Measurements from ENCODE around the gene OLA1. TPM values are rescaled to one million over a fixed set of nuclear protein-coding genes. Genes with fewer than 3 reads are reported as not detected.

OLA1 gene
- total and polyA plus RNA-seq, 9 of the 15 experiments (the other 6 are each of a cell fraction or from before 2014, with no cell fraction given), result 208 to 353 (median 225) TPM

DNA sequence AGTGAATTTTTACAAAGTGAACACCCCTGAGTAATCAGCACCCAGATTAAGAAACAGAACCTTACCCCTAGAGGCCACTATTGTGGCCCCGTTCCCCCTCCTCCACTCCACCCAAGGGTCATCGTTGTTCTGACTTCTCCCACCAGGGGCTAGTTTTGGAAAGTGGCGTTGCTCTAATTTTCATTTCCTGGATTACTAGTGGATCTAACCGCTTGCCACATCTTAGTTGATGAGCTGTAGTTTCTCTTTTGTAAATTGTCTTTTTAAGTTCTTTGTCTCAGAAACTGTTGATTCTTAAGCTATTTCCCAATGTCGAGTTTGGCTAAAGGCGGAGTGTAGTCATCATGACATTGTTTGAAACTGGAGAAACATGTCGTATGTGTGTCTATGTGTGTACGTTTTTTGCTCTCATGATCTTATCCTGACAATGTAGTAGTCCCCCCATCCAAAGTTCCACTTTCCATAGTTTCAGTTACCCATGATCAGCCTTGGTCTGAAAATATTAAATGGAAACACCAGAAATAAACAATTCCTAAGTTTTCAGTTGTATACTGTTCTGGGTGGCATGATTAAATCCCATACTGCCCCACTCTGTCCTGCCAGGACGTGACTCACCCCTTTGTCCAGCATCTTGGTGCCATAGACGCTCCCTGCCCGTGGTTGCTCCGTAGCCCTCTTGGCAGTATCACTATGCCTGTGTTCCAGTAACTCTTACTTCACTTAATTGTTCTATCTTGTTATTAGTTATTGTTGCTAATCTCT lies 212.2 kb downstream of the OLA1 start (continued):
- TF ChIP-seq STAG1 (CRISPR knock-in tag; IDR thresholded peaks at IDR 0.05; ENCODE audit: borderline replicate concordance) (no peak), ETV1 (tag; conservative IDR thresholded peaks at IDR 0.05; ENCODE audit: low read depth) (no peak), ZNF707 (CRISPR knock-in tag; conservative IDR thresholded peaks at IDR 0.05) (no peak), SRSF1 (IDR thresholded peaks at IDR 0.05; ENCODE audit: low read depth, low read length) (no peak), CHD1 (IDR thresholded peaks at IDR 0.05; ENCODE audit: low read length) (no peak)

DNA sequence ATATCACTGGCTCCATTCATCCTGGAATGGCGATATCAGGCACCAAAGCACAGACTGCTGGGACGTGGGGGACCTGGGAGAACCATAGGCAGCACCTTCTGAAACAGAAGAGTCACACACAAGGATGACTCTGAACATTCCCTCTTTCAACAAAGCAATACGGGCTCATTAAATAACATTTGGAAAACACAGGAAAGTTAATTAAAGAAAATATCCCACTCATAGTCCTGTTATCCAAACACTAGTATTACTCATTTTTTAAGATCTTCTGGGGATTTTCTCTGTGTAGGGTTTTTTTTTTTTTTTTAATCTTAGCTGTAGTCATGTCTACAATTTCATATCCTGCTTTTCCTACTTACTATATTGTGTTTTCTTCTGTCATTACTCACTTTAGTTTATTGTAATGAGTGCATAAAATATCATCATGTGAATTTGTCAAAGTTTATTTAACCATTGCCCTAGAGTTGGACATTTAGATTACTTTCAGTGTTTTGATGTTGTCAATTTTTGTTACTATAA lies 213.2 kb downstream of the OLA1 start:
- CTCF ChIA-PET (ENCODE audit: low intra/inter-chr PET ratio), result interaction anchor here (0.6 to 0.7 kb wide), 2 partner anchors 13 to 301 kb away, joined by 3 to 4 read pairs; no protein-coding TSS in a partner anchor
- no peak for ATAC-seq
- Histone ChIP-seq H3K4me3 (no peak overlapping the region), H3K27me3 (ENCODE audit: control insufficient read depth in 2 of 2, insufficient read depth in 2 of 2, low read length in 2 of 2) (peaks cover 0 to 11% of the 10 kb centered on the region in 2 experiments; a peak in 2 of 5 replicates), H3K4me1 (replicated peaks in 1 of 2; ENCODE audit: control insufficient read depth in 2 of 2, insufficient read depth in 2 of 2, low read length in 2 of 2) (peaks cover 3 to 15% of the 10 kb centered on the region in 2 experiments; a peak in 4 of 5 replicates), H3K36me3 (ENCODE audit: control insufficient read depth, insufficient read depth, low read length) (no peaks in the 10 kb centered on the region), H3K27ac (ENCODE audit: extremely low read depth, low read depth, low read length) (no peak overlapping the region), H3K9ac (ENCODE audit: insufficient read depth in 1 of 2, low read depth in 2 of 2, low read length in 2 of 2) (no peak overlapping the region), H3K9me1 (ENCODE audit: control insufficient read depth, insufficient read depth, low read length) (no peaks in the 10 kb centered on the region), H3K79me2 (ENCODE audit: control insufficient read depth, insufficient read depth, low read length) (no peaks in the 10 kb centered on the region), H3K9me3 (replicated peaks; ENCODE audit: control insufficient read depth, insufficient read depth, low read depth, low read length) (0 out of 2 replicates have a peak, but pooled peaks cover 3% of the 10 kb centered on the region), H2AFZ (ENCODE audit: low read depth, low read length) (no peak overlapping the region), H3K4me2 (ENCODE audit: insufficient read depth, low read length) (no peak overlapping the region), H4K20me1 (replicated peaks; ENCODE audit: control insufficient read depth, insufficient read depth, low read length) (peaks cover 5% of the 10 kb centered on the region; the same call in 1 of the 2 replicates)
- DNase-seq (ENCODE audit: extremely low read depth in 1 of 4, low spot score in 3 of 4), result no peak
- 17% methylated on average over 3 of the region's 3 CpGs for WGBS (ENCODE audit: insufficient coverage, low coverage, missing lambda C conversion rate)
- in situ Hi-C loops (cut with MboI) (no loop called here), intact Hi-C loops (cut with micrococcal nuclease) (loop anchor here (5.0 kb wide), 2 partner anchors 73 to 153 kb away; no protein-coding TSS in a partner anchor)
- POLR2A ChIA-PET, result interaction anchor here (2.6 kb wide), 1 partner anchor 10 kb away, joined by 11 read pairs; no protein-coding TSS in a partner anchor
- BruUV-seq (replicated peaks), result no TSS peak
- no peak for FAIRE-seq
- TF ChIP-seq GATA2 (CRISPR knock-in tag; IDR thresholded peaks at IDR 0.05), result no peak
- TF ChIP-seq SRF (CRISPR knock-in tag; IDR thresholded peaks at IDR 0.05), result no peak
- TF ChIP-seq, protein P1, sequence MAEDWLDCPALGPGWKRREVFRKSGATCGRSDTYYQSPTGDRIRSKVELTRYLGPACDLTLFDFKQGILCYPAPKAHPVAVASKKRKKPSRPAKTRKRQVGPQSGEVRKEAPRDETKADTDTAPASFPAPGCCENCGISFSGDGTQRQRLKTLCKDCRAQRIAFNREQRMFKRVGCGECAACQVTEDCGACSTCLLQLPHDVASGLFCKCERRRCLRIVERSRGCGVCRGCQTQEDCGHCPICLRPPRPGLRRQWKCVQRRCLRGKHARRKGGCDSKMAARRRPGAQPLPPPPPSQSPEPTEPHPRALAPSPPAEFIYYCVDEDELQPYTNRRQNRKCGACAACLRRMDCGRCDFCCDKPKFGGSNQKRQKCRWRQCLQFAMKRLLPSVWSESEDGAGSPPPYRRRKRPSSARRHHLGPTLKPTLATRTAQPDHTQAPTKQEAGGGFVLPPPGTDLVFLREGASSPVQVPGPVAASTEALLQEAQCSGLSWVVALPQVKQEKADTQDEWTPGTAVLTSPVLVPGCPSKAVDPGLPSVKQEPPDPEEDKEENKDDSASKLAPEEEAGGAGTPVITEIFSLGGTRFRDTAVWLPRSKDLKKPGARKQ (CRISPR knock-in tag; IDR thresholded peaks at IDR 0.05), result no peak
- TF ChIP-seq, protein P2, sequence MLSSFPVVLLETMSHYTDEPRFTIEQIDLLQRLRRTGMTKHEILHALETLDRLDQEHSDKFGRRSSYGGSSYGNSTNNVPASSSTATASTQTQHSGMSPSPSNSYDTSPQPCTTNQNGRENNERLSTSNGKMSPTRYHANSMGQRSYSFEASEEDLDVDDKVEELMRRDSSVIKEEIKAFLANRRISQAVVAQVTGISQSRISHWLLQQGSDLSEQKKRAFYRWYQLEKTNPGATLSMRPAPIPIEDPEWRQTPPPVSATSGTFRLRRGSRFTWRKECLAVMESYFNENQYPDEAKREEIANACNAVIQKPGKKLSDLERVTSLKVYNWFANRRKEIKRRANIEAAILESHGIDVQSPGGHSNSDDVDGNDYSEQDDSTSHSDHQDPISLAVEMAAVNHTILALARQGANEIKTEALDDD (IDR thresholded peaks at IDR 0.05), result no peak
- TF ChIP-seq, protein P3, sequence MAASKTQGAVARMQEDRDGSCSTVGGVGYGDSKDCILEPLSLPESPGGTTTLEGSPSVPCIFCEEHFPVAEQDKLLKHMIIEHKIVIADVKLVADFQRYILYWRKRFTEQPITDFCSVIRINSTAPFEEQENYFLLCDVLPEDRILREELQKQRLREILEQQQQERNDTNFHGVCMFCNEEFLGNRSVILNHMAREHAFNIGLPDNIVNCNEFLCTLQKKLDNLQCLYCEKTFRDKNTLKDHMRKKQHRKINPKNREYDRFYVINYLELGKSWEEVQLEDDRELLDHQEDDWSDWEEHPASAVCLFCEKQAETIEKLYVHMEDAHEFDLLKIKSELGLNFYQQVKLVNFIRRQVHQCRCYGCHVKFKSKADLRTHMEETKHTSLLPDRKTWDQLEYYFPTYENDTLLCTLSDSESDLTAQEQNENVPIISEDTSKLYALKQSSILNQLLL (CRISPR knock-in tag; IDR thresholded peaks at IDR 0.05; ENCODE audit: borderline replicate concordance), result no peak
- no peak for TF ChIP-seq ZNF445 (CRISPR knock-in tag; IDR thresholded peaks at IDR 0.05; ENCODE audit: low read depth)
- no peak for TF ChIP-seq ZNF311 (CRISPR knock-in tag; IDR thresholded peaks at IDR 0.05)
- TF ChIP-seq, protein P4, sequence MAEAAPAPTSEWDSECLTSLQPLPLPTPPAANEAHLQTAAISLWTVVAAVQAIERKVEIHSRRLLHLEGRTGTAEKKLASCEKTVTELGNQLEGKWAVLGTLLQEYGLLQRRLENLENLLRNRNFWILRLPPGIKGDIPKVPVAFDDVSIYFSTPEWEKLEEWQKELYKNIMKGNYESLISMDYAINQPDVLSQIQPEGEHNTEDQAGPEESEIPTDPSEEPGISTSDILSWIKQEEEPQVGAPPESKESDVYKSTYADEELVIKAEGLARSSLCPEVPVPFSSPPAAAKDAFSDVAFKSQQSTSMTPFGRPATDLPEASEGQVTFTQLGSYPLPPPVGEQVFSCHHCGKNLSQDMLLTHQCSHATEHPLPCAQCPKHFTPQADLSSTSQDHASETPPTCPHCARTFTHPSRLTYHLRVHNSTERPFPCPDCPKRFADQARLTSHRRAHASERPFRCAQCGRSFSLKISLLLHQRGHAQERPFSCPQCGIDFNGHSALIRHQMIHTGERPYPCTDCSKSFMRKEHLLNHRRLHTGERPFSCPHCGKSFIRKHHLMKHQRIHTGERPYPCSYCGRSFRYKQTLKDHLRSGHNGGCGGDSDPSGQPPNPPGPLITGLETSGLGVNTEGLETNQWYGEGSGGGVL (CRISPR knock-in tag; IDR thresholded peaks at IDR 0.05), result no peak

Measured in K562 (cell line).